Peyer's patch (tissue), 4 donors: Measurements from ENCODE around the gene FUT8.

ENCODE experiments used
- CTCF ChIP-seq, 6 experiments: fragments of 450-650 bp in 4 of 6; fragments of 200-600 bp in 2 of 6; sonication (generic) in 1 of 6; IDR thresholded peaks; one replicate each; pipeline ENCODE4 v1.5.1; 2017 to 2019; ENCODE audit warnings: antibody characterized with exemption in 6 of 6, mild to moderate bottlenecking in 3 of 6, moderate library complexity in 1 of 6
- POLR2A ChIP-seq, 2 donors: fragments of 450-650 bp; IDR thresholded peaks; one replicate each; pipeline ENCODE4 v1.5.1; 2017; ENCODE audit warnings: antibody characterized with exemption in 2 of 2, mild to moderate bottlenecking in 2 of 2, moderate library complexity in 2 of 2

DNA sequence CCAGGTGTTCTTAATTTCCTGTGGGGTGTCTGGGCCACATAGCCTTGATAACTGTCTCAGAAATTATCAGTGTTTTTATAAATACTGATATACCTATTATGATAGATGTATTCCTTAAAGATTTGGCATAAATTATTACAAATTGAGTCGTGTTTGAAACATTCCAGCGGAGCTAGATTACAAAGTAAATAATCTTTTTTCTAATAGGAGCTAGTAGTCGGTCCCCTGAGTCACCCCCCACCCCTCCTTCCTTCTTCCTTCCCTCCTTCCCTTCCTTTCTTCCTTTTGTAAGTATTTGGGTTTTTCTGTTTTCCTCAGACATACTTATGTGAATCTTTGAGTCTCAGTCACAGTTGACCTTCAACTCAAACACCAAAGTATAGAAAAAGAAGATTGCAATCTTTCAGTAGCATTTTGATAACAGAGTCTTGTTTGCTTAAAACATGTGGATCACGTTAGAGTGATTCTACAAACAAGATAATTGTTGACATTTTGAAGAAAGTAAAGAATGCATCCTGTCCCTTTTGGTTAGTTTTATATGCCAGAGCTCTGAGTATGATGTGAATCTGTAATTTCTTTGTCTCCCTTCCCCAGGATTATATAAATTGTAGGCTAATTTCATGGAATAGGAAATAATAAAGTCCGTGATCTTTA lies 264.0 kb downstream of the FUT8 start:
- TF ChIP-seq CTCF (IDR thresholded peaks at IDR 0.05) = no peak
- no peak for TF ChIP-seq POLR2A (IDR thresholded peaks at IDR 0.05)
